ENCODE results near the gene PSG7.
"Not testable (repeated sequence)": the region's sequence is repeated elsewhere in the genome, so short reads cannot be mapped to it uniquely, and the experiment has no call there.

The PSG7 gene

DNA sequence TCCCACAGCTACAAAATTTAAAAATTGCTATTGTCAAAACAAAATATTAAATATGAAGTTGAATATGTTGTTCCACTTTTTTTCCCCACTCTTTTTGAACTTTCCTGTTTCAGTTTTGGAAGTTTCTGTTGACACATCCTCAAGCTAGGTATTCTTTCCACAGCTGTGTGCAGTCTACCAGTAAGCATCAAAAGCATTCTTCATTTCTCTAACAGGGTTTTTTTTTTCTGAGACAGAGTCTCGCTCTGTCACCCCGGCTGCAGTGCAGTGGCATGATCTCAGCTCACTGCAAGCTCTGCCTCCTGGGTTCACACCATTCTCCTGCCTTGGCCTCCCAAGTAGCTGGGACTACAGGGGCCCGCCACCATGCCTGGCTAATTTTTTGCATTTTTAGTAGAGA lies 62.9 kb downstream of the PSG7 start:
- not testable (repeated sequence) for DNase-seq (ENCODE audit: insufficient read length, low spot score); FAIRE-seq
